Heart right ventricle (tissue), 16 donors: ENCODE data around the gene ANK3. TPM values are rescaled to one million over a fixed set of nuclear protein-coding genes. Genes with fewer than 3 reads are reported as not detected.

ENCODE experiments used
- ATAC-seq, 8 donors: fragments of 200-7000 bp; cut with Tn5 transposase; one replicate each; pipeline ENCODE4 v1.9.1; 2020; ENCODE audit warnings: mild to moderate bottlenecking in 8 of 8, moderate library complexity in 8 of 8, moderate number of reproducible peaks in 1 of 8
- DNase-seq, 2 donors: peaks; one replicate each; pipeline ENCODE4 v3.0.0-alpha.2; 2020
- H3K27ac ChIP-seq, 10 donors: fragments of 200-600 bp; sonication (generic) in 2 of 10; one replicate each; pipeline versions ENCODE4 v1.5.0 to v1.8.0; 2020 to 2022; ENCODE audit warnings: mild to moderate bottlenecking in 3 of 10
- H3K27me3 ChIP-seq, 7 donors: fragments of 200-600 bp; one replicate each; pipeline ENCODE4 v1.8.0; 2021 to 2022; ENCODE audit warnings: mild to moderate bottlenecking in 2 of 7
- H3K36me3 ChIP-seq, 9 donors: fragments of 200-600 bp; sonication (generic) in 1 of 9; one replicate each; pipeline versions ENCODE4 v1.5.0 to v1.8.0; 2020 to 2022; ENCODE audit warnings: mild to moderate bottlenecking in 2 of 9
- H3K4me1 ChIP-seq, 9 donors: fragments of 200-600 bp; sonication (generic) in 1 of 9; one replicate each; pipeline versions ENCODE4 v1.5.0 to v1.8.0; 2020 to 2022; ENCODE audit warnings: mild to moderate bottlenecking in 4 of 9
- H3K4me3 ChIP-seq, 10 donors: fragments of 200-600 bp; sonication (generic) in 2 of 10; one replicate each; pipeline versions ENCODE4 v1.5.0 to v1.8.0; 2020 to 2022; ENCODE audit warnings: mild to moderate bottlenecking in 7 of 10, moderate library complexity in 2 of 10
- H3K9me3 ChIP-seq, 11 donors: fragments of 200-600 bp in 10 of 11; sonication (generic) in 2 of 11; one replicate each; pipeline versions ENCODE4 v1.5.0 to v1.8.0; 2013 to 2022; ENCODE audit warnings: mild to moderate bottlenecking in 2 of 11, control low read depth in 1 of 11, moderate library complexity in 1 of 11
- WGBS, 2 donors: extraction: QIAGEN DNeasy Blood & Tissue Kit; methylation state at CpG; one replicate each; pipeline ENCODE4 v1.1.7; 2013; ENCODE audit warnings: inconsistent platforms in 1 of 2; 5-methylcytosine and 5-hydroxymethylcytosine counted together
- intact Hi-C, 10 donors: fragments of 100-400 bp; cut with DNase I; formaldehyde crosslinking; loops; one replicate each; pipeline versions ENCODE4 v1.11.1 to v1.14.2; 2022
- polyA plus RNA-seq, 2 donors: library from polyadenylated mRNA; stranded (reverse); fragments of 200-250 nt; gene quantifications; one replicate each; pipeline ENCODE4 v1.2.3, GENCODE V29; 2013
- total RNA-seq, 10 donors: library from RNA; stranded (reverse); fragmentation: NEBNext Ultra II Directional in 3 of 10; extraction: Animal tissue kit (Norgen Biotek cat#: 25700) in 3 of 10; gene quantifications; one replicate each; pipeline versions ENCODE4 v1.2.1 to v1.2.4, GENCODE V29; 2021 to 2023
- TF ChIP-seq, protein P1 (sequence below), 9 donors: fragments of 200-600 bp; sonication (generic) in 2 of 9; IDR thresholded peaks; one replicate each; pipeline versions ENCODE4 v1.5.0 to v1.8.0; 2021 to 2022; ENCODE audit warnings: antibody characterized with exemption in 9 of 9, mild to moderate bottlenecking in 5 of 9, moderate library complexity in 1 of 9
- donor health status: Arrhythmogenic right ventricular cardiomyopathy.
- donor health status: ischemic (EF 13 %, LVEDD 7.1; RV severe dilation, severe dysfunction).
- donor health status: healthy with polysubstance abuse.
- donor health status: DM: no; HTN: yes; CAD: no.
- donor health status: DM: no; HTN: no; CAD: no.
- donor health status: ischemic (EF 25% LVEDD 6.9; RV normal size, moderate dysfunction).
- donor health status: ischemic (EF 25% LVEDD 5.7; RV mildly dilated, moderate dysfunction).
- donor health status: healthy.
- donor health status: DM: yes; HTN: yes; CAD: no.
- donor health status: Ischemic cardiomyopathy.
- donor health status: ischemic (EF 35%, LVEDD 5.7; RV mildly dilated, moderate dysfunction).
- donor health status: nonischemic (EF 11% LVEDD 7.7; RV severe dilation, severe dysfunction).
- donor health status: DM: yes; HTN: yes; CAD: no.
- donor health status: PGD.
- donor health status: ischemic (EF 29% LVEDD 5.4; RV normal size, mild dysfunction).
- donor health status: nonischemic (EF 23%, LVEDD 6.1; RV moderate dilation, normal function).

ANK3 gene
- total and polyA plus RNA-seq, 12 donors, result 34.4 to 287 (median 245) TPM

DNA sequence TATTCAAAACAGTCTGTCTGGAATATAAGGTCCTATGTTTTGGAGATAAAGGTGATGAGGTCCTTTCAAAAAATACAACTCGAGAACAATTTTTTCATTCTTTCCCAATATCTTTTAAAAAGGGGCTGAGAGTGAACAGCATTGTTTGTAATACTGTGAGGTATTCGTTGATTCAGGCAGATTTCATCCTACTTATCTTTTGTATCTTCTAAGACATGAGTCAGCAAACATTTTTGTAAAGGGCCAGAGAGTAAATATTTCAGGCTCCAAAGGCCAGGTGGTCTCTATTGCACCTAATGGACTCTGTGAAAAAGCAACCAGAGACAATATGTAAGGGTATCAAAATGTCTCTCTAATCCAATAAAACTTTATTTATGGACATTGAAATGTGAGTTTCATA, 8.1 kb upstream of the ANK3 start:
- intact Hi-C loops, result no loop called here
- H3K27me3 ChIP-seq, result no peaks in the 10 kb centered on the region
- H3K36me3 ChIP-seq, result no peaks in the 10 kb centered on the region
- DNase-seq (no peak), ATAC-seq (no peak)
- no peak overlapping the region for H3K4me3 ChIP-seq
- H3K9me3 ChIP-seq, result peaks cover 0 to 4% (median under 1%) of the 10 kb centered on the region in 11 donors
- no peak overlapping the region for H3K27ac ChIP-seq
- H3K4me1 ChIP-seq, result peaks cover 0 to 4% (median 0%) of the 10 kb centered on the region in 9 donors
- 81 to 91% methylated on average over 2 of the region's 2 CpGs for WGBS, 2 donors
- TF ChIP-seq, protein P1, sequence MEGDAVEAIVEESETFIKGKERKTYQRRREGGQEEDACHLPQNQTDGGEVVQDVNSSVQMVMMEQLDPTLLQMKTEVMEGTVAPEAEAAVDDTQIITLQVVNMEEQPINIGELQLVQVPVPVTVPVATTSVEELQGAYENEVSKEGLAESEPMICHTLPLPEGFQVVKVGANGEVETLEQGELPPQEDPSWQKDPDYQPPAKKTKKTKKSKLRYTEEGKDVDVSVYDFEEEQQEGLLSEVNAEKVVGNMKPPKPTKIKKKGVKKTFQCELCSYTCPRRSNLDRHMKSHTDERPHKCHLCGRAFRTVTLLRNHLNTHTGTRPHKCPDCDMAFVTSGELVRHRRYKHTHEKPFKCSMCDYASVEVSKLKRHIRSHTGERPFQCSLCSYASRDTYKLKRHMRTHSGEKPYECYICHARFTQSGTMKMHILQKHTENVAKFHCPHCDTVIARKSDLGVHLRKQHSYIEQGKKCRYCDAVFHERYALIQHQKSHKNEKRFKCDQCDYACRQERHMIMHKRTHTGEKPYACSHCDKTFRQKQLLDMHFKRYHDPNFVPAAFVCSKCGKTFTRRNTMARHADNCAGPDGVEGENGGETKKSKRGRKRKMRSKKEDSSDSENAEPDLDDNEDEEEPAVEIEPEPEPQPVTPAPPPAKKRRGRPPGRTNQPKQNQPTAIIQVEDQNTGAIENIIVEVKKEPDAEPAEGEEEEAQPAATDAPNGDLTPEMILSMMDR (IDR thresholded peaks at IDR 0.05), result no peak

DNA sequence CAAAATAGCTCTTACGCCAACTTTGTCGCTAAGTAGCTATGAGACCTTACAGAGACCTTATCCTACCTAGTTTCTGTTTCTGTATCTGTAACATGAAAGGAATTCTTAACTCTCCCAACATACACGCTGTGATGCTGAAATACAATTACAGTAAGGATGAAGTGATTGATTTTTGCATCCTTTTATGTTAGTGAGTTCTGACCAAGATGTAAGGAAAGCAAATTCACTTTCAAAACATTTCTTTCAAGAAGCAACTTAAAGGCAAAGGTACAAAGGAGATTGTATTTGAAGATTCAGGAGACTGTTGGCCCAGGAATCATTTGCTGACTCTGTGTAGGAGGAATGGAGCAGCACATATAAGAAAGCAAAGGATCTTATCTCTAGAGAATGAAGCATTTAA, 7.1 kb upstream of the ANK3 start:
- intact Hi-C loops, result no loop called here
- H3K4me3 ChIP-seq, result no peak overlapping the region
- no peak for DNase-seq
- H3K36me3 ChIP-seq, result no peaks in the 10 kb centered on the region
- H3K27ac ChIP-seq, result no peak overlapping the region
- TF ChIP-seq, protein P1 (IDR thresholded peaks at IDR 0.05), result no peak
- no peaks in the 10 kb centered on the region for H3K27me3 ChIP-seq
- 92 to 93% methylated on average over 3 of the region's 3 CpGs for WGBS, 2 donors
- no peaks in the 10 kb centered on the region for H3K9me3 ChIP-seq
- no peak for ATAC-seq
- H3K4me1 ChIP-seq, result peaks cover 0 to 4% (median 0%) of the 10 kb centered on the region in 9 donors

DNA sequence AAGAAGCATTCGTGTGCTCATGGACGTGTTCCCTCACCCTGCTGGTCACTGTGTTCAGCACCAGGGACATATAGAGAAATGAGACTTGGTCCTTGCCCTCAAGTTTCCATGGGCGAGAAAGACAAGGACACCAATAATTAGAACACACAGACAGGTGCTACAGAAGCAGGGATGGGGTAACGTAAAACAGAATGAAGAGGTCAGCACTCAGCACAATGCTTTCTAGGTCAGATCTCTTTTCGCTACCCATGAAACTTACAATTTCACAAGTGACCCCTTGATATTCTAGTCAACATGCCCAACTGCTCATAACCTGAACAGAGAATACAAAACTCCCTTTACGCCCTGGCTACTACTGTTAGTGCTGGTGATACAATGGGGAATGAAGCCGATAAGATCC, 6.0 kb upstream of the ANK3 start:
- Histone ChIP-seq H3K27me3 (no peaks in the 10 kb centered on the region), H3K9me3 (no peaks in the 10 kb centered on the region), H3K4me1 (peaks cover 0 to 4% (median 0%) of the 10 kb centered on the region in 9 donors), H3K4me3 (no peak overlapping the region), H3K36me3 (no peaks in the 10 kb centered on the region), H3K27ac (no peak overlapping the region)
- intact Hi-C loops, result no loop called here
- no peak for ATAC-seq
- WGBS, 2 donors, result 94 to 95% methylated on average over 7 of the region's 7 CpGs
- no peak for DNase-seq
- TF ChIP-seq, protein P1 (IDR thresholded peaks at IDR 0.05), result no peak

DNA sequence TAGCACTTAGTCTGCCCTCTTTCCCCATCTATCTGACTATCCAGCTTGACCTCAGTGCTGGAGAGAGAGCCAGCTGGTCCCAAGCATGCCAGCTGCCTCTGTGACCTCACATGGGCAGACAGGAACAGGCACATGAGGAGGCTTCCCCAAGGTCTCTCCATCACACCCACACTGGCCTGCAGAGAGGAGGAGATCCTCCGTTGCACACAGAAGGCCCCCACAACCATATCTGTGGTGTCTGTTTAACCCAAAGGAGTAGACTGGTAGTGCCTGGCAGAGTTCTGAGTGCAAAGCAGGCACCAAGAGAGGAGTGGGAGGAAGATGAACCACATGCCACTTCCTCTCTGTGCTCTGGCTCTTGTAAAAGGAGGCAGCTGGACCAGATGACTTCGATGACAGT, 4.8 kb upstream of the ANK3 start:
- H3K27me3 ChIP-seq, result no peaks in the 10 kb centered on the region
- WGBS, 2 donors, result 75 to 86% methylated on average over 2 of the region's 2 CpGs
- no peaks in the 10 kb centered on the region for H3K9me3 ChIP-seq
- TF ChIP-seq, protein P1 (IDR thresholded peaks at IDR 0.05), result no peak
- no peaks in the 10 kb centered on the region for H3K4me1 ChIP-seq
- ATAC-seq (peak in 3 of 8 donors; percentile 27 to 46 (median 38)), DNase-seq (no peak)
- intact Hi-C loops, result no loop called here
- H3K27ac ChIP-seq, result no peak overlapping the region
- H3K36me3 ChIP-seq, result no peaks in the 10 kb centered on the region
- no peak overlapping the region for H3K4me3 ChIP-seq
